ENCODE data around the gene HOXB8. TPM values are rescaled to one million over a fixed set of nuclear protein-coding genes. Genes with fewer than 3 reads are reported as not detected.

Gene HOXB8
- total RNA-seq, 1 experiment from 2014 or later = 0.70 TPM

DNA sequence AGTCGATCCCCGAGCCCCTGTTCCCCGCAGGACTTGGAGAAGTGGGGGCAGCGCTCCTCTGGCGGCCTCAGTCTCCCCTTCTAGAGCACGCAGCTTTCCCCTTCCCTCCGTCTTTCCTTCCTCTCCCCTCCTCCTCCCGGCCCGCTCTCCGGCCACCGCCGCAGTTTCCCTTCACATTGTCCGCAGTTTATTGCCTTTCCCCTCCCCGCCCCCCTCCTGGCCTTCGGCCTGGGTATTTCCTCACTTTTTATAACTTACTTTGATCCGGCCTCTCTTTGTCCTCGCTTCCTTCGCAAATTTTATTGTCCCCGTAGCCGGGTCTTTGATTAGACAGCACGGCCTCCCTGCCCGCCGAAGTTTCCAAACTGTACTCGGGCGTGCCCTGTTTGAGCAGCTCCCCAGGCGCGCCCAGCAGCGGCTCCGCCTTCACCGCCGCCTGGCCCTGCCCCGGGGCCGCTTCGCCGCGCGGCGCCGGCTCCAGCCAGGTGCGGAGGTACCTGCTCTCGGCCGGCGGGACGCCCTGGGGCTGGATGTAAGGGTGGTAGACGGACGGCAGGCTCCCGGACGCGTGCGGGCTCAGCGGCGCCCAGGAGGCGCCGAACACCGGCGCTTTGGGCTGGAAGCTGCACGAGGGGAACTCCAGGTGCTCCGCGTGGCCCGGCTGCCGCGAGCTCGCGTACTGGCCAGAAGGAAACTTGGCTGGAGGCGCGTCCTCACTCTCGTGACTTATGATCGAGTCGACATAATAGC, 10.6 kb upstream of the HOXB8 start:
- H3K4me3 ChIP-seq = peak overlapping the region; percentile 70
- BruUV-seq (replicated peaks) = no TSS peak
- H3K27me3 ChIP-seq (ENCODE audit: insufficient read depth, low read depth) = peaks cover 16% of the 10 kb centered on the region; the same call in 1 of the 2 replicates
- H3K79me2 ChIP-seq (ENCODE audit: low read depth) = no peaks in the 10 kb centered on the region
- no peaks in the 10 kb centered on the region for H3K9me3 ChIP-seq (ENCODE audit: insufficient read depth, low read depth)
- peak overlapping the region; percentile 96 for H3K4me2 ChIP-seq
- peaks cover 3% of the 10 kb centered on the region; the same call in 1 of the 2 replicates for H3K4me1 ChIP-seq (replicated peaks; ENCODE audit: insufficient read depth)
- CTCF ChIA-PET = interaction anchor here (0.6 to 3.0 kb wide), 5 partner anchors 11 to 396 kb away, joined by 3 to 13 read pairs (median 7); no protein-coding TSS in a partner anchor
- no peaks in the 10 kb centered on the region for H3K9me2 ChIP-seq (ENCODE audit: insufficient read depth)
- peak; percentile 62 to 68 for DNase-seq
- intact Hi-C loops (cut with micrococcal nuclease; ENCODE audit: unreplicated experiment) = no loop called here
- no peaks in the 10 kb centered on the region for H3K36me3 ChIP-seq (ENCODE audit: low read depth)
- POLR2A ChIA-PET (ENCODE audit: unreplicated experiment) = interaction anchor here (1.2 kb wide), 1 partner anchor 22 kb away, joined by 3 read pairs; no protein-coding TSS in a partner anchor
- H3F3A ChIP-seq (ENCODE audit: insufficient read depth, low read depth) = peaks cover 13% of the 10 kb centered on the region; the same call in 1 of the 2 replicates
- no peak for TF ChIP-seq EZH2 (IDR thresholded peaks at IDR 0.05; ENCODE audit: low read depth)
- TF ChIP-seq, protein P1, sequence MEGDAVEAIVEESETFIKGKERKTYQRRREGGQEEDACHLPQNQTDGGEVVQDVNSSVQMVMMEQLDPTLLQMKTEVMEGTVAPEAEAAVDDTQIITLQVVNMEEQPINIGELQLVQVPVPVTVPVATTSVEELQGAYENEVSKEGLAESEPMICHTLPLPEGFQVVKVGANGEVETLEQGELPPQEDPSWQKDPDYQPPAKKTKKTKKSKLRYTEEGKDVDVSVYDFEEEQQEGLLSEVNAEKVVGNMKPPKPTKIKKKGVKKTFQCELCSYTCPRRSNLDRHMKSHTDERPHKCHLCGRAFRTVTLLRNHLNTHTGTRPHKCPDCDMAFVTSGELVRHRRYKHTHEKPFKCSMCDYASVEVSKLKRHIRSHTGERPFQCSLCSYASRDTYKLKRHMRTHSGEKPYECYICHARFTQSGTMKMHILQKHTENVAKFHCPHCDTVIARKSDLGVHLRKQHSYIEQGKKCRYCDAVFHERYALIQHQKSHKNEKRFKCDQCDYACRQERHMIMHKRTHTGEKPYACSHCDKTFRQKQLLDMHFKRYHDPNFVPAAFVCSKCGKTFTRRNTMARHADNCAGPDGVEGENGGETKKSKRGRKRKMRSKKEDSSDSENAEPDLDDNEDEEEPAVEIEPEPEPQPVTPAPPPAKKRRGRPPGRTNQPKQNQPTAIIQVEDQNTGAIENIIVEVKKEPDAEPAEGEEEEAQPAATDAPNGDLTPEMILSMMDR (conservative IDR thresholded peaks at IDR 0.05) = no peak; the same call in 1 of the 2 replicates
- H2AFZ ChIP-seq = peak overlapping the region; percentile 86
- H4K20me1 ChIP-seq (ENCODE audit: insufficient read depth) = no peaks in the 10 kb centered on the region; the same call in 1 of the 2 replicates
- H3K27ac ChIP-seq = peak overlapping the region; percentile 61

DNA sequence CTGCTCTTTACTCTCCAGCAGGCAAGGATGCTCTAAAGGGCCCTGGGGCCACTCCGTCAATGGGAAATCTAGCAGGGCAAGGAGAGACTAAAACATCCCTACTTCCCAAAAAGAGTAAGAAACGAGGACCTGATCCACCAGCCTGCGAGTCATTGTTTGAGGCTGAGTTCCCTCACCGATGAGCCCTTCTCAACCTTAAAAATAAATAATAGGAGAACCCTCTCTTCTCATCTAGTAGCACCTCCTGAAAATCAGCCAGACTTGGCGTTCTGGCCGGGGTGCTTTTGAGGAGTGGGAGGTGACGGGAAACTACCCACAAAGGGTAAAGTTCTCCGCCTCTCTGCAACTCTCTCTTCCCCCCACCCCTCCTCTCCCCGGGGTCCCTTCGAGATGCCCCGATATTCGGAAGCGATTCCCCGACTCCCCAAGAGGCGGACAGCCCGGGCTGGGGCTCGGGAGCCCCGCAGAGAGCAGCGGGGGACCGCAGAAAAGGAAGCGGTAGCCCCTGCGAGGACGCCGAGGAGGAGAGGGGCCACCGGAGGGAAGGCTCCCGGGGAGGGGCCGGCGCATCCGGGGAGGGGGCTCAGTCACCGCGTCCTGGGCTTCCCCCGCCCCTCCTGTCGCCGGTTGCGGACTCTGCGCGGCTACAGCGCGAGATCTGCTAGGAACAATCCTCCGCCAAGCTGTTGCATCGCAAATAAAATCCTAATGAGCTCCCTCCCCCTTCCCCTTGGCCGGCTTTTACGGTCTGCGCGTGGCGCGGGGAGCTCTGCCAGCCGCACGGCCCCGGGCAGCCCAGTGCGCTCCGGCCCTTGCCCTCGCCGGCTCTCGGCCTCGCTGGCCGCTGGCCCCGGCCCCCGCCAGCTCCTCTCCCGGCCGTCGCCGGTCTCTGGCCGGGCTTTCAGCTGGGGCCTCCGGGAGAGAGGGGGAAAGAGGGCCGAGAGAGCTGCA, 9.7 kb upstream of the HOXB8 start:
- POLR2A ChIA-PET (ENCODE audit: unreplicated experiment) = interaction anchor here (1.2 kb wide), 1 partner anchor 21 kb away, joined by 3 read pairs; no protein-coding TSS in a partner anchor
- H3K36me3 ChIP-seq (ENCODE audit: low read depth) = no peaks in the 10 kb centered on the region
- H3K27me3 ChIP-seq (ENCODE audit: insufficient read depth, low read depth) = peaks cover 16% of the 10 kb centered on the region; the same call in 1 of the 2 replicates
- no TSS peak for BruUV-seq (replicated peaks)
- DNase-seq = no peak
- CTCF ChIA-PET = interaction anchor here (0.6 to 3.0 kb wide), 5 partner anchors 10 to 397 kb away, joined by 3 to 13 read pairs (median 7); no protein-coding TSS in a partner anchor
- H3K27ac ChIP-seq = no peak overlapping the region
- intact Hi-C loops (cut with micrococcal nuclease; ENCODE audit: unreplicated experiment) = no loop called here
- H2AFZ ChIP-seq = peak overlapping the region; percentile 86
- H3K79me2 ChIP-seq (ENCODE audit: low read depth) = no peaks in the 10 kb centered on the region
- no peaks in the 10 kb centered on the region; the same call in 1 of the 2 replicates for H4K20me1 ChIP-seq (ENCODE audit: insufficient read depth)
- TF ChIP-seq, protein P1 (conservative IDR thresholded peaks at IDR 0.05) = no peak
- TF ChIP-seq EZH2 (IDR thresholded peaks at IDR 0.05; ENCODE audit: low read depth) = no peak
- peaks cover 3% of the 10 kb centered on the region; the same call in 1 of the 2 replicates for H3K4me1 ChIP-seq (replicated peaks; ENCODE audit: insufficient read depth)
- peaks cover 13% of the 10 kb centered on the region; the same call in 1 of the 2 replicates for H3F3A ChIP-seq (ENCODE audit: insufficient read depth, low read depth)
- no peaks in the 10 kb centered on the region for H3K9me2 ChIP-seq (ENCODE audit: insufficient read depth)
- H3K9me3 ChIP-seq (ENCODE audit: insufficient read depth, low read depth) = no peaks in the 10 kb centered on the region
- peak overlapping the region; percentile 96 for H3K4me2 ChIP-seq
- peak overlapping the region; percentile 70 for H3K4me3 ChIP-seq

DNA sequence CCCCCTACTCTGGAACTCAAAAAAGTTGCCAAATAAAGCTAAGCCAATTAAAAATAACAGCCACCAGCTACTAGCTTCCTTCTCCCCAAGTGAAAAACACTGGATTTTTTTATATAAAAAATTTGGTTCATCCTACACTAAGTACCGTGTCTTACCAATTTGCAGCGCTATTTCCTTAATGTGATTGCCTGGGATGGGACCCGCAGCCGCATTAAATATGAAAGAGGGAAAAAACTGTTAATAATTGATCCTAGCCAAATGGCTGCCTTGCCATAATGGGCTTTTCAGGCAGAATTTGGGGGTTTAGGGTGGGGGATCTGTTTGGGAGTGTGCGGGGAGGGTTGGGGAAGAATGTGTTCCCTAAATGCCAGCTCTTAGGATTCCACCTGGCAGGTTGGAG, 9.0 kb upstream of the HOXB8 start:
- no peak for DNase-seq
- Histone ChIP-seq H3K9me3 (ENCODE audit: insufficient read depth, low read depth) (no peaks in the 10 kb centered on the region), H3K4me3 (peak overlapping the region; percentile 70; the same call in 1 of the 2 replicates), H3K27ac (no peak overlapping the region), H3K79me2 (ENCODE audit: low read depth) (no peaks in the 10 kb centered on the region), H3K4me2 (peak overlapping the region; percentile 96), H3F3A (ENCODE audit: insufficient read depth, low read depth) (peaks cover 13% of the 10 kb centered on the region; the same call in 1 of the 2 replicates), H3K4me1 (replicated peaks; ENCODE audit: insufficient read depth) (peaks cover 3% of the 10 kb centered on the region; the same call in 1 of the 2 replicates), H3K27me3 (ENCODE audit: insufficient read depth, low read depth) (peaks cover 10% of the 10 kb centered on the region; the same call in 1 of the 2 replicates), H3K36me3 (ENCODE audit: low read depth) (no peaks in the 10 kb centered on the region), H3K9me2 (ENCODE audit: insufficient read depth) (no peaks in the 10 kb centered on the region), H2AFZ (no peak overlapping the region), H4K20me1 (ENCODE audit: insufficient read depth) (no peaks in the 10 kb centered on the region; the same call in 1 of the 2 replicates)
- TF ChIP-seq EZH2 (IDR thresholded peaks at IDR 0.05; ENCODE audit: low read depth) = no peak
- TF ChIP-seq, protein P1 (conservative IDR thresholded peaks at IDR 0.05) = no peak
- intact Hi-C loops (cut with micrococcal nuclease; ENCODE audit: unreplicated experiment) = no loop called here
- BruUV-seq (replicated peaks) = no TSS peak
- ChIA-PET POLR2A (ENCODE audit: unreplicated experiment) (no interaction called here), CTCF (no interaction called here)
